PC-9 (cell line): ENCODE measurements around the gene EYS. TPM values are rescaled to one million over a fixed set of nuclear protein-coding genes. Genes with fewer than 3 reads are reported as not detected.

Experiments used
- BruUV-seq: library from RNA; stranded (reverse); fragments of 400-500 nt; replicated peaks from 2 replicates; lab custom pipeline; 2021; lab: Mats Ljungman, UMichigan
- CTCF ChIA-PET: fragments of 300-600 bp; sonication (Branson Sonifier 250); formaldehyde crosslinking; loops from one replicate; lab custom pipeline; 2022; ENCODE audit warnings: antibody characterized with exemption; lab: Charles Lee
- POLR2A ChIA-PET: fragments of 300-600 bp; sonication (Branson Sonifier 250); formaldehyde crosslinking; loops from one replicate; lab custom pipeline; 2022; ENCODE audit warnings: antibody characterized with exemption; ENCODE audit not compliant: unreplicated experiment; lab: Charles Lee
- DNase-seq, 2 experiments: peaks; one replicate each; pipeline versions ENCODE4 v3.0.0 to v3.0.0-alpha.2; 2015 to 2022; ENCODE audit warnings: mixed read lengths in 1 of 2
- H2AFZ ChIP-seq: fragments of 200-600 bp; sonication (generic); 2 replicates; pipeline ENCODE4 v1.8.1; 2017; ENCODE audit warnings: antibody characterized with exemption
- H3F3A ChIP-seq: fragments of 200-600 bp; sonication (generic); 2 replicates; pipeline ENCODE4 v1.8.1; 2017; ENCODE audit warnings: antibody characterized with exemption, mild to moderate bottlenecking, low read depth; ENCODE audit not compliant: insufficient read depth
- H3K27ac ChIP-seq: fragments of 200-600 bp; sonication (generic); 2 replicates; pipeline ENCODE4 v1.6.1; 2016; ENCODE audit warnings: mixed run types
- H3K27me3 ChIP-seq: fragments of 200-600 bp; sonication (generic); 2 replicates; pipeline ENCODE4 v1.6.1; 2016; ENCODE audit warnings: low read depth, mixed run types; ENCODE audit not compliant: insufficient read depth
- H3K36me3 ChIP-seq: fragments of 200-600 bp; sonication (generic); 2 replicates; pipeline ENCODE4 v1.6.1; 2016; ENCODE audit warnings: low read depth, mixed run types
- H3K4me1 ChIP-seq: fragments of 200-600 bp; sonication (generic); replicated peaks from 2 replicates; pipeline ENCODE4 v1.6.1; 2016; ENCODE audit warnings: mixed run types; ENCODE audit not compliant: insufficient read depth
- H3K4me2 ChIP-seq: fragments of 200-600 bp; sonication (generic); 2 replicates; pipeline ENCODE4 v1.6.1; 2017; ENCODE audit warnings: mixed run types
- H3K4me3 ChIP-seq: fragments of 200-600 bp; sonication (generic); 2 replicates; pipeline ENCODE4 v1.6.1; 2016; ENCODE audit warnings: mixed run types
- H3K79me2 ChIP-seq: fragments of 200-600 bp; sonication (generic); 2 replicates; pipeline ENCODE4 v1.6.1; 2017; ENCODE audit warnings: low read depth, mixed run types
- H3K9me2 ChIP-seq: fragments of 200-600 bp; sonication (generic); 2 replicates; pipeline ENCODE4 v1.8.1; 2017; ENCODE audit warnings: mild to moderate bottlenecking; ENCODE audit not compliant: insufficient read depth
- H3K9me3 ChIP-seq: fragments of 200-600 bp; sonication (generic); 2 replicates; pipeline ENCODE4 v1.8.1; 2016; ENCODE audit warnings: low read depth; ENCODE audit not compliant: insufficient read depth
- H4K20me1 ChIP-seq: fragments of 200-600 bp; sonication (generic); 2 replicates; pipeline ENCODE4 v1.8.1; 2017; ENCODE audit not compliant: insufficient read depth
- CTCF ChIP-seq: fragments of 200-600 bp; sonication (generic); conservative IDR thresholded peaks from 2 replicates; pipeline ENCODE4 v1.6.1; 2017; ENCODE audit warnings: mixed run types, antibody characterized with exemption, mild to moderate bottlenecking, moderate library complexity
- EZH2 ChIP-seq: fragments of 200-600 bp; sonication (generic); IDR thresholded peaks from 2 replicates; pipeline ENCODE4 v1.8.0; 2017; ENCODE audit warnings: antibody characterized with exemption, low read depth
- intact Hi-C: fragments of 100-400 bp; cut with micrococcal nuclease; formaldehyde crosslinking; loops from one replicate; pipeline ENCODE4 v1.10.0; 2022; ENCODE audit not compliant: unreplicated experiment
- total RNA-seq: library from RNA; stranded (reverse); gene quantifications from 2 replicates; pipeline ENCODE4 v1.2.3, GENCODE V29; 2021

The EYS gene
- total RNA-seq, 1 experiment from 2014 or later: not detected

- Histone ChIP-seq H3F3A (no peaks in the 10 kb centered on the region), H3K36me3 (no peaks in the 10 kb centered on the region), H3K27ac (no peak overlapping the region), H3K9me3 (no peaks in the 10 kb centered on the region), H3K4me2 (no peak overlapping the region), H3K4me3 (no peak overlapping the region), H3K4me1 (no peaks in the 10 kb centered on the region), H2AFZ (no peak overlapping the region), H4K20me1 (no peaks in the 10 kb centered on the region), H3K9me2 (no peaks in the 10 kb centered on the region), H3K79me2 (no peaks in the 10 kb centered on the region), H3K27me3 (no peaks in the 10 kb centered on the region)
- no TSS peak for BruUV-seq
- ChIA-PET CTCF (no interaction called here), POLR2A (no interaction called here)
- TF ChIP-seq EZH2 (no peak), CTCF (no peak)
- no peak for DNase-seq
- intact Hi-C loops: no loop called here
These were observed 608.7 kb downstream of the EYS start for GRCh38 chr6:65098349-65098748.

GRCh38 chr6:65091561-65091960 is 615.5 kb downstream of the EYS start:
- no peaks in the 10 kb centered on the region for H3F3A ChIP-seq
- TF ChIP-seq EZH2 (no peak), CTCF (no peak)
- no peak for DNase-seq
- ChIA-PET CTCF (no interaction called here), POLR2A (no interaction called here)
- no peak overlapping the region for H2AFZ ChIP-seq
- no peak overlapping the region for H3K4me2 ChIP-seq
- no peaks in the 10 kb centered on the region for H3K9me2 ChIP-seq
- intact Hi-C loops: no loop called here
- no peaks in the 10 kb centered on the region for H3K27me3 ChIP-seq
- no peaks in the 10 kb centered on the region for H3K9me3 ChIP-seq
- no peaks in the 10 kb centered on the region for H3K4me1 ChIP-seq
- no peak overlapping the region for H3K4me3 ChIP-seq
- no peaks in the 10 kb centered on the region for H3K79me2 ChIP-seq
- BruUV-seq: no TSS peak
- no peaks in the 10 kb centered on the region for H3K36me3 ChIP-seq
- no peak overlapping the region for H3K27ac ChIP-seq
- H4K20me1 ChIP-seq: no peaks in the 10 kb centered on the region

GRCh38 chr6:65088575-65088974 is 618.5 kb downstream of the EYS start:
- ChIA-PET CTCF (no interaction called here), POLR2A (no interaction called here)
- no peaks in the 10 kb centered on the region for H3K79me2 ChIP-seq
- H3K4me2 ChIP-seq: no peak overlapping the region
- no peaks in the 10 kb centered on the region for H3K9me3 ChIP-seq
- no peaks in the 10 kb centered on the region for H3K9me2 ChIP-seq
- H3K36me3 ChIP-seq: no peaks in the 10 kb centered on the region
- no peak for DNase-seq
- H3F3A ChIP-seq: no peaks in the 10 kb centered on the region
- TF ChIP-seq CTCF (no peak), EZH2 (no peak)
- intact Hi-C loops: no loop called here
- no peaks in the 10 kb centered on the region for H3K4me1 ChIP-seq
- no peaks in the 10 kb centered on the region for H3K27me3 ChIP-seq
- H4K20me1 ChIP-seq: no peaks in the 10 kb centered on the region
- H3K27ac ChIP-seq: no peak overlapping the region
- BruUV-seq: no TSS peak
- H3K4me3 ChIP-seq: no peak overlapping the region
- no peak overlapping the region for H2AFZ ChIP-seq
